Measurements from ENCODE around the gene TPCN2.

DNA sequence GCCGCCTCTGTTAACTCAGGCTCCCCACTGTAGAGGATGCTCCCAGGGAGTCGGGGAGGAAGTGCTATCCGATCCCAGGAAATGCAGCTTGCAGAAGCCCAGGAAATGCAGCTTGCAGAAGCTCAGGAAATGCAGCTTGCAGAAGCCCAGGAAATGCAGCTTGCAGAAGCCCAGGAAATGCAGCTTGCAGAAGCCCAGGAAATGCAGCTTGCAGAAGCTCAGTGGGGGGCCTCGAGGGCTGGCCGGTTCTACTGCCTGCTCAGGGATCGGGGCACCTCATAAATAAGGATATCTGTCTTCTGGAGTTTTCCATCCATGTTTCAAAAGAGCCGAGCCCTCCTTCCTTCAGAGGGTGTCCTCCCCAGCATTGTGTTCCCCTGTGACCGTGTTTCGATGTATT lies 81.9 kb downstream of the TPCN2 start:
- TF ChIP-seq POLR2AphosphoS5 (IDR thresholded peaks at IDR 0.05; ENCODE audit: borderline replicate concordance, low read depth, low read length): peak; percentile 25; the same call in 1 of the 2 replicates
- TF ChIP-seq FOXP2 (optimal IDR thresholded peaks at IDR 0.05; ENCODE audit: control extremely low read depth, extremely low read length, insufficient read depth): no peak
- no peak for TF ChIP-seq EZH2 (IDR thresholded peaks at IDR 0.05)
